Thyroid gland (tissue), 4 donors: ENCODE results near the gene GLCCI1.

Source experiments
- POLR2A ChIP-seq, 2 donors: fragments of 450-650 bp; IDR thresholded peaks; one replicate each; pipeline ENCODE4 v1.6.1; 2017; ENCODE audit warnings: antibody characterized with exemption in 2 of 2, mild to moderate bottlenecking in 2 of 2, moderate library complexity in 1 of 2
- TF ChIP-seq, protein P1 (sequence below), 6 experiments: fragments of 200-600 bp in 3 of 6; fragments of 450-650 bp in 3 of 6; sonication (generic) in 3 of 6; IDR thresholded peaks; one replicate each; pipeline ENCODE4 v1.5.1; 2016 to 2019; ENCODE audit warnings: antibody characterized with exemption in 6 of 6, mild to moderate bottlenecking in 2 of 6, inconsistent platforms in 1 of 6, moderate library complexity in 1 of 6

DNA sequence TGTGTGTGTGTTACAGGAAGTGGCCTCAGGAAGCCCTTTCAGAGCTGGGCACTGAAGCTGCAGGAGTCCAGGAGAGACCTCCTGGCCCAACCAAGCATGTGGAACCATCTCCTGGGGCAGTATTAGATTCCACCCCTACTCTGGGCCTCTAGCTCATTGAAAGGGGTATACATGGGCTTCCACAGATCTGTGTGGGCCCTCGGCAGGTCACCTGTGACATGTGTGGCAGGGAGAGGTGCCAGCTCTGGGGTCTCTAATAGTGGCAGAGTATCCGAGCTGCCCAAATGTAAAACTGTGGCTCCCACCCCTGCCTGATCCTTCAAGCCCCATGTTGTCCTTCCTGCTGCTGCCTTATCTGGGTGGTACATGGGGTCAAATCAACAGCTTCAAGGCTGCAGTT, 144.1 kb downstream of the GLCCI1 start:
- TF ChIP-seq, protein P1, sequence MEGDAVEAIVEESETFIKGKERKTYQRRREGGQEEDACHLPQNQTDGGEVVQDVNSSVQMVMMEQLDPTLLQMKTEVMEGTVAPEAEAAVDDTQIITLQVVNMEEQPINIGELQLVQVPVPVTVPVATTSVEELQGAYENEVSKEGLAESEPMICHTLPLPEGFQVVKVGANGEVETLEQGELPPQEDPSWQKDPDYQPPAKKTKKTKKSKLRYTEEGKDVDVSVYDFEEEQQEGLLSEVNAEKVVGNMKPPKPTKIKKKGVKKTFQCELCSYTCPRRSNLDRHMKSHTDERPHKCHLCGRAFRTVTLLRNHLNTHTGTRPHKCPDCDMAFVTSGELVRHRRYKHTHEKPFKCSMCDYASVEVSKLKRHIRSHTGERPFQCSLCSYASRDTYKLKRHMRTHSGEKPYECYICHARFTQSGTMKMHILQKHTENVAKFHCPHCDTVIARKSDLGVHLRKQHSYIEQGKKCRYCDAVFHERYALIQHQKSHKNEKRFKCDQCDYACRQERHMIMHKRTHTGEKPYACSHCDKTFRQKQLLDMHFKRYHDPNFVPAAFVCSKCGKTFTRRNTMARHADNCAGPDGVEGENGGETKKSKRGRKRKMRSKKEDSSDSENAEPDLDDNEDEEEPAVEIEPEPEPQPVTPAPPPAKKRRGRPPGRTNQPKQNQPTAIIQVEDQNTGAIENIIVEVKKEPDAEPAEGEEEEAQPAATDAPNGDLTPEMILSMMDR (IDR thresholded peaks at IDR 0.05): no peak
- TF ChIP-seq POLR2A (IDR thresholded peaks at IDR 0.05): no peak
